ENCODE results near the gene MIXL1. TPM values are rescaled to one million over a fixed set of nuclear protein-coding genes. Genes with fewer than 3 reads are reported as not detected.

Gene MIXL1
- total RNA-seq, 6 experiments from 2014 or later, result 0.14 TPM; not detected in 5

DNA sequence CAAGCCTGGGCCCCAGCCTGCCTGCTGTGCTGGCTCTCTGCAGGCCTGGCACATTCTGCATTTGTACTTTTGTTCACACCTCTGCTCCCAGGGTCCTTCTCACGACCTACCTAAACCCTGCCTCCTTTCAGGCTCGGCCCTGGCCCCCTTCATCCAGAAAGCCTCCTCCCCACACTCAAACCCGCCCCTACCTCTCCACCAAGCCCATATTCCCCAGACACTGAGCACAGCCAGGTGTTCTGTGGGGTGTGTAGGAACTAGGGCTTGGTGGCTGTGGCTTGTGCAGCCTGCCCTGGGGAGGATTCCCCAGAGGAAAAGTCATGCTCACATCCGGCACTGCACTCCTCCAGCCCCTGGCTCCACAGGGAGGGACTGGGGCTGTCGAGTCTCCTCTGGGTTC is 8.2 kb upstream of the MIXL1 start:
- no peak overlapping the region for H3K4me3 Mint-ChIP-seq
- TF ChIP-seq CTCF (IDR thresholded peaks at IDR 0.05), result no peak
- peaks cover 2% of the 10 kb centered on the region for H3K27me3 Mint-ChIP-seq (ENCODE audit: insufficient read depth)
- no peaks in the 10 kb centered on the region for H3K9me3 Mint-ChIP-seq
- H3K4me1 Mint-ChIP-seq (ENCODE audit: low read depth), result peaks cover 5% of the 10 kb centered on the region; the same call in 1 of the 2 replicates
- H3K36me3 Mint-ChIP-seq (ENCODE audit: low read depth), result no peaks in the 10 kb centered on the region
- H3K27ac Mint-ChIP-seq, result no peak overlapping the region
- DNase-seq, result no peak

DNA sequence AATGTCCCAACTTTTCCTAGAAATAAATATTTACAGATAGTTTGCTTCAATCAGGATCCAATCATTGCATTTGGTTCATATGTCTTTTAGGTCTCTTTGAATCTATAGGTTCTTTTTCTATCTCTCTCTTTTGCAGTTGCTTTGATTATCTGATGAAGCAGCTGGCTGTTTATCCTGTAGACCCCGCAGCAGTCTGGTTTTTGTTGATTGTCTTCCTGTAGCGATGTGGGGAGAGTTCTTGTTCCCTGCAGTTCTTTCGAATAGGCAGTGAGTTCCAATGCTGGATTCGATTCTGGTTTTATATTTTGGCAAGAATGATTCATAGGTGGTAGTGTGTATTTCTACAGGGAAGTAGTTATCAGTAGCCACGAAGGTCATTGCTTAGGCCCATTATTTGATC is 7.4 kb upstream of the MIXL1 start:
- Mint-ChIP-seq H3K4me3 (no peak overlapping the region), H3K36me3 (ENCODE audit: low read depth) (no peaks in the 10 kb centered on the region), H3K27ac (no peak overlapping the region), H3K9me3 (no peaks in the 10 kb centered on the region), H3K27me3 (ENCODE audit: insufficient read depth) (peaks cover 4% of the 10 kb centered on the region), H3K4me1 (ENCODE audit: low read depth) (peaks cover 5% of the 10 kb centered on the region; the same call in 1 of the 2 replicates)
- DNase-seq, result no peak
- no peak for TF ChIP-seq CTCF (IDR thresholded peaks at IDR 0.05)

DNA sequence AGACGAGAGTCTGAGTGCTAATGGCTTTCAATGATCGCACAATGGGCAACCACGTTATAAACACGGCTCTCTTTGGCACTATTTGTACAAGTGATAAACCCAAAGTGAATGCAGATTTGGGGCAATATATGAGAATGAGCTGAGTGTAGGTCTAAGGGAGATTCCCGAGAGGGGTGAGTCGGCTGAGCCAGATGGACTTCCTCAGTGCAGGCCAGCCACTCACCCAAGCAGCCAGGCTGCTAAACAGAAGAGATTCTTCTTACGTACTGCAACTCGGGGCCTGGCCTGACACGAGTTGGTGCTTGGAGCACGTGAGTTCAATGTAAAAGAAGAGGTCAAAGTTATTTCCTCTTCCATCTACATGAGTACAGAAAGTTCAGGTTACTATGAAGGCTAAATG is 6.2 kb upstream of the MIXL1 start:
- peaks cover 5% of the 10 kb centered on the region; the same call in 1 of the 2 replicates for H3K4me1 Mint-ChIP-seq (ENCODE audit: low read depth)
- peaks cover 6% of the 10 kb centered on the region for H3K27me3 Mint-ChIP-seq (ENCODE audit: insufficient read depth)
- no peaks in the 10 kb centered on the region for H3K9me3 Mint-ChIP-seq
- H3K4me3 Mint-ChIP-seq, result no peak overlapping the region
- no peak for DNase-seq
- TF ChIP-seq CTCF (IDR thresholded peaks at IDR 0.05), result no peak
- no peak overlapping the region for H3K27ac Mint-ChIP-seq
- H3K36me3 Mint-ChIP-seq (ENCODE audit: low read depth), result no peaks in the 10 kb centered on the region

DNA sequence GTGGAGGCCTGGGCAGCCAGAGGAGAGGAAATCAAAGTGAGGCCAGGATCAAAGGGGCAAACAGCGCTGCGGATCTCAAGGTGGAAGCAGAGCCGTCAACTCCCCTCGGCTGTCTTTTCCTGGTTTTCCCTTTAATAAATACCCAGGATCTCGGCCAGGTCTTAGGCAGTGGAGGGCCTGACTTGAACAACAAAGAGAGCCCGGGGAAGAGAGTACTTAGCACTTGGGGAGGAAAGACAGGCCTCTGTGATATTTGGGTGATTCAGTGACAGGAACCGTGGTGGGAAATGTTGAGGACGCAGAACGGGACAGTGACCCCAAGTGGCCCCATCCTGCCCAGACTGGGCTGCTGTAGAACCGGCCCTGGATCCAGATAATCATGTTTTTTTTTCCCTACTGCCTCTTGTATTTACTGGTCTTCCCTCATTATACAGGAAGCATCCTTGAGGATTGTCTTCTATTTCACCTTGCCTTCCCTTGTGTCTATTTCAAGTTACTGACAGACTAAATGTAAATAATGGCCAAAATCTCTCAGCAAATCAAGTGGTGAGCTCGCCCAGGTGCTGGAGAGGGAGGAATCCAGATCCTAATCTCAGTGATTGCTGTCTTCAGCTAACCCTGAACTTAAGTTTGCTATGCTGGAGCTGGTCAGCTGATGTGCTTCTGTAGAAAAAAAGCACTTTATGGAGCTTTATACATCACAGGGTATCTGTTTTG is 2.8 kb upstream of the MIXL1 start:
- Mint-ChIP-seq H3K9me3 (no peaks in the 10 kb centered on the region), H3K27ac (no peak overlapping the region), H3K27me3 (ENCODE audit: insufficient read depth) (peaks cover 10% of the 10 kb centered on the region; the same call in 1 of the 2 replicates), H3K4me3 (no peak overlapping the region), H3K36me3 (ENCODE audit: low read depth) (no peaks in the 10 kb centered on the region), H3K4me1 (ENCODE audit: low read depth) (0 out of 2 replicates have a peak, but pooled peaks cover 5% of the 10 kb centered on the region)
- DNase-seq, result no peak
- no peak for TF ChIP-seq CTCF (IDR thresholded peaks at IDR 0.05)

GRCh38 chr1:226222686-226223085 is 778 bp upstream of the MIXL1 start:
- no peak for TF ChIP-seq CTCF (IDR thresholded peaks at IDR 0.05)
- Mint-ChIP-seq H3K27ac (no peak overlapping the region), H3K36me3 (ENCODE audit: low read depth) (no peaks in the 10 kb centered on the region), H3K4me3 (no peak overlapping the region; the same call in 1 of the 2 replicates), H3K9me3 (no peaks in the 10 kb centered on the region), H3K27me3 (ENCODE audit: insufficient read depth) (peaks cover 10% of the 10 kb centered on the region; the same call in 1 of the 2 replicates), H3K4me1 (ENCODE audit: low read depth) (no peaks in the 10 kb centered on the region)
- DNase-seq, result no peak

All from HFFc6 (cell line).